Activated T-cell treated with anti-CD3 and anti-CD28 coated beads for 1 hour (primary cell): Measurements from ENCODE around the gene GUCY2F.

Experiments used
- DNase-seq: peaks from one replicate; pipeline ENCODE4 v3.0.0-alpha.2; 2020; ENCODE audit warnings: low read depth

GUCY2F gene

GRCh38 chrX:109336141-109336540 lies 145.7 kb downstream of the GUCY2F start:
- DNase-seq: no peak

- no peak for DNase-seq
These were observed 154.6 kb downstream of the GUCY2F start for GRCh38 chrX:109327251-109327650.
